B cell (primary cell): Measurements from ENCODE around the gene DYNC2H1. TPM values are rescaled to one million over a fixed set of nuclear protein-coding genes. Genes with fewer than 3 reads are reported as not detected.

ENCODE experiments used
- ATAC-seq: fragments of 200-7000 bp; cut with Tn5 transposase; one replicate; pipeline ENCODE4 v1.10.0; 2021; ENCODE audit warnings: low read depth, mild to moderate bottlenecking, moderate number of reproducible peaks, moderate library complexity
- CTCF ChIA-PET: fragments of 350-600 bp; sonication (Branson Sonifier 250); formaldehyde crosslinking; loops from one replicate; lab custom pipeline; 2021; ENCODE audit warnings: antibody characterized with exemption, inconsistent platforms; lab: Charles Lee
- POLR2A ChIA-PET: fragments of 350-600 bp; sonication (Branson Sonifier 250); formaldehyde crosslinking; loops from one replicate; lab custom pipeline; 2021; ENCODE audit warnings: antibody characterized with exemption; lab: Charles Lee
- DNase-seq: peaks from one replicate; pipeline ENCODE4 v3.0.0; 2013
- H2AFZ ChIP-seq: 2 replicates; pipeline ENCODE4 v1.6.1; 2012; ENCODE audit warnings: mild to moderate bottlenecking, low read depth, low read length; ENCODE audit not compliant: insufficient read depth, poor library complexity, severe bottlenecking
- H3K27ac ChIP-seq, 2 donors: 1 replicate in 1 of 2; 2 replicates in 1 of 2; pipeline ENCODE4 v1.5.1; 2012 to 2013; ENCODE audit warnings: low read length in 2 of 2, mild to moderate bottlenecking in 2 of 2, moderate library complexity in 1 of 2
- H3K27me3 ChIP-seq, 4 experiments: fragments of 200-600 bp in 1 of 4; sonication (generic) in 1 of 4; replicated peaks in 1 of 4; 1 replicate in 2 of 4; 2 replicates in 2 of 4; pipeline versions ENCODE4 v1.6.1 to v1.7.0; 2013 to 2016; ENCODE audit warnings: low read length in 3 of 4, mild to moderate bottlenecking in 2 of 4, mixed read lengths in 1 of 4, moderate library complexity in 1 of 4; ENCODE audit not compliant: insufficient read depth in 4 of 4, control insufficient read depth in 3 of 4; ENCODE audit errors: control extremely low read depth in 1 of 4
- H3K36me3 ChIP-seq, 2 experiments: replicated peaks in 1 of 2; 1 replicate in 1 of 2; 2 replicates in 1 of 2; pipeline versions ENCODE4 v1.6.1 to v1.7.1; 2013; ENCODE audit warnings: low read length in 1 of 2; ENCODE audit not compliant: insufficient read depth in 2 of 2, control insufficient read depth in 1 of 2; ENCODE audit errors: control extremely low read depth in 1 of 2, extremely low read depth in 1 of 2
- H3K4me1 ChIP-seq, 2 donors: fragments of 200-600 bp in 1 of 2; sonication (generic) in 1 of 2; 1 replicate in 1 of 2; 2 replicates in 1 of 2; pipeline versions ENCODE4 v1.5.1 to v1.6.1; 2013 to 2017; ENCODE audit warnings: low read length in 2 of 2; ENCODE audit not compliant: control insufficient read depth in 2 of 2, insufficient read depth in 2 of 2
- H3K4me2 ChIP-seq: replicated peaks from 2 replicates; pipeline ENCODE3; 2012; ENCODE audit warnings: mild to moderate bottlenecking, low read depth, low read length; ENCODE audit not compliant: poor library complexity, severe bottlenecking
- H3K4me3 ChIP-seq, 5 experiments: fragments of 200-600 bp in 1 of 5; sonication (generic) in 1 of 5; 1 replicate in 3 of 5; 2 replicates in 2 of 5; pipeline versions ENCODE4 v1.5.1 to v1.7.0; 2011 to 2016; ENCODE audit warnings: low read length in 4 of 5, mild to moderate bottlenecking in 4 of 5, low read depth in 2 of 5, control low read depth in 1 of 5, moderate library complexity in 1 of 5; ENCODE audit not compliant: insufficient read depth in 1 of 5; ENCODE audit errors: control extremely low read depth in 1 of 5, extremely low read depth in 1 of 5
- H3K79me2 ChIP-seq: fragments of 200-600 bp; sonication (generic); one replicate; pipeline ENCODE4 v1.6.0; 2016; ENCODE audit warnings: low read length; ENCODE audit not compliant: control insufficient read depth, insufficient read depth
- H3K9ac ChIP-seq: fragments of 200-600 bp; sonication (generic); 2 replicates; pipeline ENCODE4 v1.6.1; 2017; ENCODE audit warnings: mild to moderate bottlenecking, low read length, moderate library complexity
- H3K9me3 ChIP-seq, 3 donors: one replicate each; pipeline versions ENCODE4 v1.6.1 to v1.7.1; 2013; ENCODE audit warnings: low read length in 2 of 3; ENCODE audit not compliant: control insufficient read depth in 2 of 3, insufficient read depth in 1 of 3; ENCODE audit errors: control extremely low read depth in 1 of 3
- H4K20me1 ChIP-seq: 2 replicates; pipeline ENCODE4 v1.6.0; 2012; ENCODE audit warnings: mild to moderate bottlenecking, low read length; ENCODE audit not compliant: insufficient read depth, control insufficient read depth, poor library complexity, severe bottlenecking
- H3K27ac Mint-ChIP-seq: one replicate; pipeline ENCODE4 v1.8.0; 2021; ENCODE audit warnings: mixed read lengths
- H3K27me3 Mint-ChIP-seq: one replicate; pipeline ENCODE4 v1.8.0; 2021; ENCODE audit warnings: mixed read lengths
- H3K4me1 Mint-ChIP-seq: one replicate; pipeline ENCODE4 v1.8.0; 2021; ENCODE audit warnings: mixed read lengths
- H3K4me3 Mint-ChIP-seq: one replicate; pipeline ENCODE4 v1.8.0; 2021; ENCODE audit warnings: mixed read lengths
- H3K9me3 Mint-ChIP-seq: one replicate; pipeline ENCODE4 v1.8.0; 2022; ENCODE audit warnings: mixed read lengths; ENCODE audit not compliant: insufficient read depth
- EZH2 ChIP-seq: IDR thresholded peaks from 2 replicates; pipeline ENCODE4 v1.6.1; 2012; ENCODE audit warnings: borderline replicate concordance, low read depth, mild to moderate bottlenecking, moderate library complexity, low read length; ENCODE audit not compliant: insufficient read depth, poor library complexity, severe bottlenecking
- WGBS: methylation state at CpG from one replicate; pipeline ENCODE4 v1.1.5; 2013; ENCODE audit warnings: missing lambda C conversion rate; ENCODE audit not compliant: insufficient coverage; 5-methylcytosine and 5-hydroxymethylcytosine counted together
- intact Hi-C: fragments of 100-400 bp; cut with micrococcal nuclease; formaldehyde crosslinking; loops from one replicate; pipeline ENCODE4 v1.10.0; 2022
- polyA plus RNA-seq: library from polyadenylated mRNA; depleted of rRNA; stranded (reverse); fragments of >200 nt; gene quantifications from 2 replicates; pipeline ENCODE4 v1.2.3, GENCODE V29; 2012
- total RNA-seq, 2 donors: library from RNA; stranded (reverse); fragments of 120-200 nt in 1 of 2; gene quantifications; 1 replicate in 1 of 2; 2 replicates in 1 of 2; pipeline versions ENCODE4 v1.2.3 to v1.2.4, GENCODE V29; 2013 to 2022
- TF ChIP-seq, protein P1 (sequence below): fragments of 200-600 bp; IDR thresholded peaks from one replicate; pipeline ENCODE4 v1.8.0; 2022; ENCODE audit warnings: antibody characterized with exemption, mild to moderate bottlenecking

Gene DYNC2H1
- total and polyA plus RNA-seq, 2 donors (not counting 1 experiment from before 2014, with no cell fraction given), result 0.92 to 7.8 TPM

- Mint-ChIP-seq H3K27me3 (no peaks in the 10 kb centered on the region), H3K27ac (no peak overlapping the region), H3K4me1 (no peaks in the 10 kb centered on the region), H3K9me3 (no peaks in the 10 kb centered on the region), H3K4me3 (no peak overlapping the region)
- CTCF ChIA-PET, result no interaction called here
- Histone ChIP-seq H3K4me2 (no peak overlapping the region), H2AFZ (no peak overlapping the region), H3K27me3 (no peaks in the 10 kb centered on the region), H3K79me2 (no peaks in the 10 kb centered on the region), H3K9me3 (no peaks in the 10 kb centered on the region), H3K9ac (no peak overlapping the region), H3K27ac (no peak overlapping the region), H3K4me3 (no peak overlapping the region), H3K4me1 (no peaks in the 10 kb centered on the region), H3K36me3 (no peaks in the 10 kb centered on the region), H4K20me1 (no peaks in the 10 kb centered on the region)
- intact Hi-C loops, result no loop called here
- ATAC-seq, result no peak
- TF ChIP-seq, protein P1, sequence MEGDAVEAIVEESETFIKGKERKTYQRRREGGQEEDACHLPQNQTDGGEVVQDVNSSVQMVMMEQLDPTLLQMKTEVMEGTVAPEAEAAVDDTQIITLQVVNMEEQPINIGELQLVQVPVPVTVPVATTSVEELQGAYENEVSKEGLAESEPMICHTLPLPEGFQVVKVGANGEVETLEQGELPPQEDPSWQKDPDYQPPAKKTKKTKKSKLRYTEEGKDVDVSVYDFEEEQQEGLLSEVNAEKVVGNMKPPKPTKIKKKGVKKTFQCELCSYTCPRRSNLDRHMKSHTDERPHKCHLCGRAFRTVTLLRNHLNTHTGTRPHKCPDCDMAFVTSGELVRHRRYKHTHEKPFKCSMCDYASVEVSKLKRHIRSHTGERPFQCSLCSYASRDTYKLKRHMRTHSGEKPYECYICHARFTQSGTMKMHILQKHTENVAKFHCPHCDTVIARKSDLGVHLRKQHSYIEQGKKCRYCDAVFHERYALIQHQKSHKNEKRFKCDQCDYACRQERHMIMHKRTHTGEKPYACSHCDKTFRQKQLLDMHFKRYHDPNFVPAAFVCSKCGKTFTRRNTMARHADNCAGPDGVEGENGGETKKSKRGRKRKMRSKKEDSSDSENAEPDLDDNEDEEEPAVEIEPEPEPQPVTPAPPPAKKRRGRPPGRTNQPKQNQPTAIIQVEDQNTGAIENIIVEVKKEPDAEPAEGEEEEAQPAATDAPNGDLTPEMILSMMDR, result no peak
- TF ChIP-seq EZH2, result no peak
- WGBS, result no CpG with 5 or more reads among the region's 2 CpGs
- POLR2A ChIA-PET, result no interaction called here
- no peak for DNase-seq
Observed at GRCh38 chr11:103407641-103408040, 298.4 kb downstream of the DYNC2H1 start.

DNA sequence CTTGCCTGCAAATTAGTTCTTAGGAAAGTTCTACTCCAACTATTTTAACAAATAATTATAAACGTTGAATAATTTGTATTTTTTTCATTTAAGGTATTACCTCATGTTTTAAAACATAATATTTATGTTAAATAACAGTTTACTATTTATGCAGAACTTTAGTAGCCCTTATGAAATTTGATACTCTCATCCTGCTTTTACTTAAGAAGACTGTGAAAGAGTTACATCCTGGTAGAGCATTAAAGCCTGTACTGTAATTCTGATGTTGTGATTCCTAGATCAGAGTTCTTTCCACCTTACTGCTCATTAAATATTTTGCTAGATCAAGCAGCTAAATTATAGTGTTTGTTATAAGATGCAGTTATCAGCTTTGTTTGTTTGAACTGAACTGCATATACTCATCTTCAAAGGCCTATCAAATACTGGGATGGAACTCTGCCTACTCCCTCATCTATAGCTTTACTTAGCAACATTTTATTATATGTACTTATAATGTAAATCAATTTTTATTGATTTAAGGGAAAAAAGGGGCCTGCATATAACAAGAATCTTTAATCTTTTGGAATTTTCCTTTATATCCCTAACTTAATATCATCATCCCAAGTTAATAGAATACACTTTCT lies 304.2 kb downstream of the DYNC2H1 start:
- Mint-ChIP-seq H3K27me3 (no peaks in the 10 kb centered on the region), H3K4me1 (no peaks in the 10 kb centered on the region), H3K27ac (no peak overlapping the region), H3K9me3 (no peaks in the 10 kb centered on the region), H3K4me3 (no peak overlapping the region)
- H3K4me3 ChIP-seq, result no peak overlapping the region
- TF ChIP-seq EZH2, result no peak
- TF ChIP-seq, protein P1, result no peak
- no CpG with 5 or more reads among the region's 1 CpG for WGBS
- H4K20me1 ChIP-seq, result no peaks in the 10 kb centered on the region
- H3K36me3 ChIP-seq, result no peaks in the 10 kb centered on the region
- H3K4me2 ChIP-seq, result no peak overlapping the region
- H2AFZ ChIP-seq, result no peak overlapping the region
- ChIA-PET CTCF (no interaction called here), POLR2A (no interaction called here)
- DNase-seq, result no peak
- H3K79me2 ChIP-seq, result no peaks in the 10 kb centered on the region
- no peaks in the 10 kb centered on the region for H3K4me1 ChIP-seq
- no peak for ATAC-seq
- no peaks in the 10 kb centered on the region for H3K27me3 ChIP-seq
- no peak overlapping the region for H3K9ac ChIP-seq
- no peak overlapping the region for H3K27ac ChIP-seq
- H3K9me3 ChIP-seq, result no peaks in the 10 kb centered on the region
- intact Hi-C loops, result no loop called here
